ENCODE data around the gene CLCN2. TPM values are rescaled to one million over a fixed set of nuclear protein-coding genes. Genes with fewer than 3 reads are reported as not detected.

Gene CLCN2
- total and polyA plus RNA-seq, 2 of the 8 experiments (the other 6 are each of a cell fraction or from before 2014, with no cell fraction given): 13.7 to 16.1 TPM

DNA sequence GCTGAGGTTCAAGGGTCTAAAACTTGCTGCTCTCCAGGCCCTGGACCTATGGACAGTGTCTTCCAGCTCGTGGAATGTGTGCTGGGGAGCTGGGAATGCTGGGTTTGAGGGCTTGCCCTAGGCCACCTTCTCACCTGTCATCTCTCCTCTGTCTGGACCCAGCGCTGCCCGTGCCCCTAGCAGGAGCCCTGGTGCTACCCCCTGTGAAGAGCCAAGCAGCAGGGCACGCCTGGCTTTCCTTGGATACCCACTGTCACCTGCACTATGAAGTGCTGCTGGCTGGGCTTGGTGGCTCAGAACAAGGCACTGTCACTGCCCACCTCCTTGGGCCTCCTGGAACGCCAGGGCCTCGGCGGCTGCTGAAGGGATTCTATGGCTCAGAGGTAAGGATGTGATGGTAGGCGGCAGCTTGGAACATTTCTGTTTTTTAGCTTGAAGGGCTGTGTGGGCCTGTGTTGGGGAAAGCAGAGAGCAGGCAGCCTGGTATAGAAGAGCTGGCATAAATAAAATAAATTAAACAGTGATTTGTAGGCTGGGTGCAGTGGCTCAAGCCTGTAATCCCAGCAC lies 23.5 kb upstream of the CLCN2 start (continued):
- TF ChIP-seq SIX5 (IDR thresholded peaks at IDR 0.05; ENCODE audit: low read depth, low read length) (no peak), CTBP2 (IDR thresholded peaks at IDR 0.05; ENCODE audit: borderline replicate concordance, insufficient read depth, insufficient read length, low read length) (no peak)
